ENCODE results near the gene GJB5.

DNA sequence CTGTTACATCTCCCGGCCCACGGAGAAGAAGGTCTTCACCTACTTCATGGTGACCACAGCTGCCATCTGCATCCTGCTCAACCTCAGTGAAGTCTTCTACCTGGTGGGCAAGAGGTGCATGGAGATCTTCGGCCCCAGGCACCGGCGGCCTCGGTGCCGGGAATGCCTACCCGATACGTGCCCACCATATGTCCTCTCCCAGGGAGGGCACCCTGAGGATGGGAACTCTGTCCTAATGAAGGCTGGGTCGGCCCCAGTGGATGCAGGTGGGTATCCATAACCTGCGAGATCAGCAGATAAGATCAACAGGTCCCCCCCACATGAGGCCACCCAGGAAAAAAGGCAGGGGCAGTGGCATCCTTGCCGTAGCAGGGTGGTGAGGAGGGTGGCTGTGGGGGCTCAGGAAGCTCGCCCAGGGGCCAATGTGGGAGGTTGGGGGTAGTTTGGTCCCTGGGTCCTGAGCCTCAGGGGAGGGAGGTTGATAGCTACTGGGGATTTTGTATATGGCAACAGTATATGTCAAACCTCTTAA, 7.0 kb downstream of the GJB5 start:
- no peak for TF ChIP-seq CTCF (IDR thresholded peaks at IDR 0.05)
- TF ChIP-seq SIN3A (IDR thresholded peaks at IDR 0.05; ENCODE audit: borderline replicate concordance, insufficient read depth, low read depth, low read length), result no peak
- no peak for TF ChIP-seq POLR2AphosphoS5 (IDR thresholded peaks at IDR 0.05; ENCODE audit: low read depth, low read length)
